Gastrocnemius medialis (tissue), 4 donors: ENCODE data around the gene ARHGAP10.

Experiments
- CTCF ChIP-seq, 5 experiments: fragments of 450-650 bp in 3 of 5; fragments of 200-600 bp in 2 of 5; sonication (generic) in 2 of 5; IDR thresholded peaks in 4 of 5; conservative IDR thresholded peaks in 1 of 5; 1 replicate in 4 of 5; 2 replicates in 1 of 5; pipeline ENCODE4 v1.5.1; 2016 to 2019; ENCODE audit warnings: antibody characterized with exemption in 5 of 5, mild to moderate bottlenecking in 3 of 5, moderate library complexity in 3 of 5
- POLR2A ChIP-seq, 2 donors: fragments of 450-650 bp; IDR thresholded peaks; one replicate each; pipeline ENCODE4 v1.6.1; 2017; ENCODE audit warnings: antibody characterized with exemption in 2 of 2, mild to moderate bottlenecking in 2 of 2, moderate library complexity in 2 of 2

GRCh38 chr4:147879676-147880075 lies 147.8 kb downstream of the ARHGAP10 start:
- TF ChIP-seq POLR2A (IDR thresholded peaks at IDR 0.05) (no peak), CTCF (IDR thresholded peaks at IDR 0.05 in 4 of 5, conservative IDR thresholded peaks at IDR 0.05 in 1 of 5) (no peak)
